Heart left ventricle (tissue), 13 donors: ENCODE data around the gene ADAMTSL1.

Experiments
- POLR2A ChIP-seq, 2 donors: fragments of 450-650 bp; IDR thresholded peaks; one replicate each; pipeline ENCODE4 v1.6.1; 2017; ENCODE audit warnings: antibody characterized with exemption in 2 of 2, mild to moderate bottlenecking in 2 of 2, moderate library complexity in 2 of 2
- TF ChIP-seq, protein P1 (sequence below), 12 donors: fragments of 200-600 bp; sonication (generic) in 4 of 12; IDR thresholded peaks; one replicate each; pipeline versions ENCODE4 v1.5.0 to v1.8.0; 2018 to 2022; ENCODE audit warnings: antibody characterized with exemption in 12 of 12, mild to moderate bottlenecking in 5 of 12
- donor health status: ischemic (EF 13 %, LVEDD 7.1; RV severe dilation, severe dysfunction).
- donor health status: DM: no; HTN: yes; CAD: no.
- donor health status: DM: no; HTN: no; CAD: no.
- donor health status: ischemic (EF 25% LVEDD 6.9; RV normal size, moderate dysfunction).
- donor health status: ischemic (EF 25% LVEDD 5.7; RV mildly dilated, moderate dysfunction).
- donor health status: ischemic (EF 35%, LVEDD 5.7; RV mildly dilated, moderate dysfunction).
- donor health status: nonischemic (EF 11% LVEDD 7.7; RV severe dilation, severe dysfunction).
- donor health status: DM: yes; HTN: yes; CAD: no.
- donor health status: PGD.
- donor health status: ischemic (EF 29% LVEDD 5.4; RV normal size, mild dysfunction).
- donor health status: nonischemic (EF 23%, LVEDD 6.1; RV moderate dilation, normal function).

- TF ChIP-seq POLR2A (IDR thresholded peaks at IDR 0.05): no peak
- TF ChIP-seq, protein P1, sequence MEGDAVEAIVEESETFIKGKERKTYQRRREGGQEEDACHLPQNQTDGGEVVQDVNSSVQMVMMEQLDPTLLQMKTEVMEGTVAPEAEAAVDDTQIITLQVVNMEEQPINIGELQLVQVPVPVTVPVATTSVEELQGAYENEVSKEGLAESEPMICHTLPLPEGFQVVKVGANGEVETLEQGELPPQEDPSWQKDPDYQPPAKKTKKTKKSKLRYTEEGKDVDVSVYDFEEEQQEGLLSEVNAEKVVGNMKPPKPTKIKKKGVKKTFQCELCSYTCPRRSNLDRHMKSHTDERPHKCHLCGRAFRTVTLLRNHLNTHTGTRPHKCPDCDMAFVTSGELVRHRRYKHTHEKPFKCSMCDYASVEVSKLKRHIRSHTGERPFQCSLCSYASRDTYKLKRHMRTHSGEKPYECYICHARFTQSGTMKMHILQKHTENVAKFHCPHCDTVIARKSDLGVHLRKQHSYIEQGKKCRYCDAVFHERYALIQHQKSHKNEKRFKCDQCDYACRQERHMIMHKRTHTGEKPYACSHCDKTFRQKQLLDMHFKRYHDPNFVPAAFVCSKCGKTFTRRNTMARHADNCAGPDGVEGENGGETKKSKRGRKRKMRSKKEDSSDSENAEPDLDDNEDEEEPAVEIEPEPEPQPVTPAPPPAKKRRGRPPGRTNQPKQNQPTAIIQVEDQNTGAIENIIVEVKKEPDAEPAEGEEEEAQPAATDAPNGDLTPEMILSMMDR (IDR thresholded peaks at IDR 0.05): no peak
Measured at GRCh38 chr9:18745710-18746109, 271.8 kb downstream of the ADAMTSL1 start.
